ENCODE measurements around the gene HILPDA.
A peak's percentile ranks its signal among the peaks of the same experiment; 100 is the strongest.
"Not testable (repeated sequence)": the region's sequence is repeated elsewhere in the genome, so short reads cannot be mapped to it uniquely, and the experiment has no call there.

HILPDA gene

DNA sequence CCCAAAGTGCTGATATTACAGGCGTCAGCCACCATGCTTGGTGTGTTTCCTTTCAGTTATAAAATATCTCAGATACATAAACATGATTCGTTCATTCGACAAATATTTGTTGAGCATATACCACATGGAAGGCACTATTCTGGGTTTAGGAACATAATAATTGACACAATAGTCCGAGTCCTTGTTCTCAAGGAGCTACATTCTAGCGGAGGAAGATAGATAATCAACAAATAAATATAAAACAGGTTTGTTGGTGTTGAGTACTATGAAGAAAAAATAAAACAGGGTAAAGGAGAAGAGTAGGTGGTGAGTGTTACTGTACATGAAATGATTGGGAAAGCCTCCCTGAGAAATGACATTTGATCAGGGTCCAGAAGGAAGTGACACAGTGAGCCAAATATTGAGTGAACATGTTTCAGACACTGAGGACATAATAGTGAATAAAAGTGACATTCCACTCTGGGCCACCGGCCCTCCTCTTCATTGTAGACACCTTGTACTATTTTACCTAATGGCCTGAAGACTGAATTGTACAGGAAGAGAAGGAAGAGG lies 6.9 kb upstream of the HILPDA start:
- no peaks in the 10 kb centered on the region for H3K9me3 ChIP-seq (ENCODE audit: control insufficient read depth, low read length)
- no peaks in the 10 kb centered on the region for H3K27me3 ChIP-seq (replicated peaks; ENCODE audit: control insufficient read depth, insufficient read depth, low read length, poor library complexity, severe bottlenecking)
- H3K36me3 ChIP-seq (ENCODE audit: control insufficient read depth, insufficient read depth, low read length): no peaks in the 10 kb centered on the region
- DNase-seq: no peak
- no peak overlapping the region for H3K4me3 ChIP-seq (ENCODE audit: insufficient read depth, low read depth, low read length, poor library complexity, severe bottlenecking)
- no peak overlapping the region for H3K27ac ChIP-seq (ENCODE audit: insufficient read depth, low read length, poor library complexity, severe bottlenecking)
- no peaks in the 10 kb centered on the region for H3K4me1 ChIP-seq (ENCODE audit: control insufficient read depth, insufficient read depth, low read length, poor library complexity, severe bottlenecking)

DNA sequence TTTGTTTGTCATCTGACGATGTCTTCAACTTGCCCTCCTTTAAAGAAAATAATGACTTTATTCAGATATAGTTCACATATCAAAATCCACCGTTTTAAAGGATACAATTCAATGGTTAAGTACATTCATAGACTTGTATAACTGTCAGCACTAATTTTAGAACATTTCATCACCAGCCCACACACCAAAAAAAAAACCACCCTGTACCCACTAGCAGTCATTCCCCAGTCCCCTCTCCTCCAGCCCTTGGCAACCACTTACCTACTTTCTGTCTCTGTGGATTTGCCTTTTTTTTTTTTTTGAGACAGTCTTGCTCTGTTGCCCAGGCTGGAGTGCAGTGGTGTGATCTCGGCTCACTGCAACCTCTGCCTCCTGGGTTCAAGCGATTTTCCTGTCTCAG lies 5.3 kb upstream of the HILPDA start:
- no peaks in the 10 kb centered on the region for H3K36me3 ChIP-seq (ENCODE audit: control insufficient read depth, insufficient read depth, low read length)
- DNase-seq: no peak

DNA sequence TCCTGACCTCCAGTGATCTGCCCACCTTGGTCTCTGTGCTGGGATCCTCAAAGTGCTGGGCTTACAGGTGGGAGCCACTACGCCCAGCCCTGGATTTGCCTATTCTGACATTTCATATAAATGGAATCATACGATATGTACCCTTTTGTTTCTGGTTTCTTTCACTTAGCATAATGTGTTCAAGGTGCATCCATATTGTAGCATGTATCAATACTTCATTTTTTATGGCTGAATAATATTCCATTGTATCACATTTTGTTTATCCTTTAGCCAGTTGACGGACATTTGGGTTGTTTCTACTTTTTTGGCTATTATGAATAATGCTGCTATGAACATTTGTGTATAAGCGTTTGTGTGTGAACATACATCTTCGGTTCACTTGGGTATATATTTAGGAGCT lies 4.8 kb upstream of the HILPDA start:
- DNase-seq: no peak
- peaks cover 6% of the 10 kb centered on the region for H3K4me1 ChIP-seq (ENCODE audit: control insufficient read depth, insufficient read depth, low read length, poor library complexity, severe bottlenecking)
- no peaks in the 10 kb centered on the region for H3K36me3 ChIP-seq (ENCODE audit: control insufficient read depth, insufficient read depth, low read length)
- no peaks in the 10 kb centered on the region for H3K27me3 ChIP-seq (replicated peaks; ENCODE audit: control insufficient read depth, insufficient read depth, low read length, poor library complexity, severe bottlenecking)
- no peak overlapping the region for H3K4me3 ChIP-seq (ENCODE audit: insufficient read depth, low read depth, low read length, poor library complexity, severe bottlenecking)
- H3K9me3 ChIP-seq (ENCODE audit: control insufficient read depth, low read length): no peaks in the 10 kb centered on the region
- no peak overlapping the region for H3K27ac ChIP-seq (ENCODE audit: insufficient read depth, low read length, poor library complexity, severe bottlenecking)

More for the DNA sequence above, 5.3 kb upstream of the HILPDA start:
- Histone ChIP-seq H3K27me3 (replicated peaks; ENCODE audit: control insufficient read depth, insufficient read depth, low read length, poor library complexity, severe bottlenecking) (no peaks in the 10 kb centered on the region), H3K9me3 (ENCODE audit: control insufficient read depth, low read length) (no peaks in the 10 kb centered on the region), H3K27ac (ENCODE audit: insufficient read depth, low read length, poor library complexity, severe bottlenecking) (no peak overlapping the region), H3K4me3 (ENCODE audit: insufficient read depth, low read depth, low read length, poor library complexity, severe bottlenecking) (no peak overlapping the region), H3K4me1 (ENCODE audit: control insufficient read depth, insufficient read depth, low read length, poor library complexity, severe bottlenecking) (peaks cover 5% of the 10 kb centered on the region)

DNA sequence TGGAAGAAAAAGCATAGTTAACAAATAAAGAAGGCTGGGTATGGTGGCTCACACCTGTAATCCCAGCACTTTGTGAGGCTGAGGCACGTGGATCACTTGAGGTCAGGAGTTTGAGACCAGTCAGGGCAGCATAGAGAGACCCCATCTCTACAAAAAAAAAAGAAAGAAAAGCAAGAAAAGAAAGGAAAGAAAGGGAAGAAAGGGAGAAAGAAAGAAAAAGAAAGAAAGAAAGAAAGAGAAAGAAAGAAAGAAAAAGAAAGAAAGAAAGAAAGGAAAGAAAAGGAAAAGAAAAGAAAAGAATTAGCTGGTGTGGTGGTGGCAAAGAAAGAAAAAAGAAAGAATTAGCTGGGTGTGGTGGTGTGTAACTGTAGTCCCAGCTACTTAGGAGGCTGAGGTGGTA lies 3.1 kb upstream of the HILPDA start:
- no peak overlapping the region for H3K4me3 ChIP-seq (ENCODE audit: insufficient read depth, low read depth, low read length, poor library complexity, severe bottlenecking)
- DNase-seq: no peak
- no peaks in the 10 kb centered on the region for H3K27me3 ChIP-seq (replicated peaks; ENCODE audit: control insufficient read depth, insufficient read depth, low read length, poor library complexity, severe bottlenecking)
- no peaks in the 10 kb centered on the region for H3K9me3 ChIP-seq (ENCODE audit: control insufficient read depth, low read length)
- H3K36me3 ChIP-seq (ENCODE audit: control insufficient read depth, insufficient read depth, low read length): no peaks in the 10 kb centered on the region
- H3K4me1 ChIP-seq (ENCODE audit: control insufficient read depth, insufficient read depth, low read length, poor library complexity, severe bottlenecking): peaks cover 10% of the 10 kb centered on the region
- no peak overlapping the region for H3K27ac ChIP-seq (ENCODE audit: insufficient read depth, low read length, poor library complexity, severe bottlenecking)

DNA sequence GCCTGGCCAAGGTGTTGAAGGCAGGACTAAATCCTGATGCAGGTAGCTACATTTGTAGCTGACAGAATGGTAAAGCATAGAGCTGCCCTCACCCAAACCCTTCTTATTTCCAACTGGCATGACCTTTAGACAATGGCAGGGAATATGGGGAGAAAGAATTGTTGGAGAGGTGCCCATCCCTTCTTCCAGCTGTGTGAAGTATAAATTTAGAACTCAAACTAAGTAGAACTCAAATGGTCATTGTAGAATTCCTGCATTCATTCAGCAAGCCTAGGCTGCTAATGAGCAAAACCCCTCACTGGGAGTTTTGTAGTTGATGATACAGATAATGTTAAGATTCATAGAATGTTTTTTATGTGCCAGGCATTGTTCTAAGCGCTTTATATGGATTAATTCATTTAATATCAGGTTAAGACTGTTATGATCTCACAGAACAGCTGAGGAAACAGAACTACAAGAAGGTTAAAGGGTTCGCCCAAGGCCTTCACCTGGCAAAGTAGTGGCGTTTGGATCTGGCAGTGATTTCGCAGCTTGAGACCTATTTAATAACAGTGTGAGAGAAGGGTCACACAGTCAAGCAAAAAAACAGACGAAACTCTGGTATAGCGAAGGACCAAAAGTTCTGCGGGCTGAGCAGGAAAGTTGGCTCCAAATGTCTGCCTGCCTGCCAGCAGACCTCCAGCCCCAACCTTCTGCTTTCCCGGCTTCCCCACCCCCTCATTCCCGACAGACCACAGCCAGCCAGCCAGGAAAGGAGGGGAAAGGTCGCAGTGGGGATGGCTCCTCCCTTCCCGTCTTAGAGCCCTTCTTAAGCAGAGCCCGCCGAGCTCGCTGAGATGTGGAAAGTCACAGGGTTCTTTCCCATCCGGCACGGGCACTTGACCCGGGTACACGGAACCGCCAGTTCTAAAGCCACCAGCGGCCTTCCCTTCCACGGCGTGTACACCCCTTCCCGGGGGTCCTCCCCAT lies 1.6 kb upstream of the HILPDA start:
- H3K4me3 ChIP-seq (ENCODE audit: insufficient read depth, low read depth, low read length, poor library complexity, severe bottlenecking): no peak overlapping the region
- DNase-seq: no peak
- no peak overlapping the region for H3K27ac ChIP-seq (ENCODE audit: insufficient read depth, low read length, poor library complexity, severe bottlenecking)
- no peaks in the 10 kb centered on the region for H3K36me3 ChIP-seq (ENCODE audit: control insufficient read depth, insufficient read depth, low read length)
- H3K27me3 ChIP-seq (replicated peaks; ENCODE audit: control insufficient read depth, insufficient read depth, low read length, poor library complexity, severe bottlenecking): no peaks in the 10 kb centered on the region
- H3K4me1 ChIP-seq (ENCODE audit: control insufficient read depth, insufficient read depth, low read length, poor library complexity, severe bottlenecking): peaks cover 13% of the 10 kb centered on the region
- no peaks in the 10 kb centered on the region for H3K9me3 ChIP-seq (ENCODE audit: control insufficient read depth, low read length)

DNA sequence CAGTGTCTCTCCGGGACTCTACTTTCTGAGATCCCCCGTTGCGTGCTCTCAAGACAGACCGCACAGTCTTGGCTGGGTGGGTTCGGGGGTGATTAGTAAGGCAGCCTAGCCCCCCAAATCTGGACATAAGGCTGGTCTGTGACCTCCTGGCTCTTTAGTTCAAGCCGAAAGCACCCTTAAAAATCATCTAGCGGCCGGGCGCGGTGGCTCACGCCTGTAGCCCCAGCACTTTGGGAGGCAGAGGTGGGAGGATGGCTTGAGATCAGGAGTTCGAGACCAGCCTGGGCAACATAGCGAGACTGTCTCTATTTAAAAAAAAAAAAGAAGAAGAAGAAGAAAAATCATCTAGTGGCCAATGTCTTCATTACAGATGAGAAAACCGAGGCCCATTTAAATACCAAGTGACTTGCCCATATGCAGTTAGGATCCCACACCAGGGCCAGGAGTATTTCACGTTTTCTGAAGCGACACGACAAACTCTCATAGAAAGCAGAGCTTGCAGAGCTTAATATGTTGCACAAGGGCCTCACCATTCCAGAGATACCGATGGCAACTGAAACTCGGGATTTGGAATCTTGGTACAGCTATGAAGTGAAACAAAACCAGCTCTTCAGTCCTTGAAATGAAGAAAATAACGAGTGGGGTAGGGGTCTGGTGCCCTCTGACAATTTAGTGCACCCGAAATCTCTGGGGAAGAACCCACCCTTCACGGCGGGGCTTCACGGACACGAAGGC lies 703 bp upstream of the HILPDA start:
- no peaks in the 10 kb centered on the region for H3K27me3 ChIP-seq (replicated peaks; ENCODE audit: control insufficient read depth, insufficient read depth, low read length, poor library complexity, severe bottlenecking)
- no peaks in the 10 kb centered on the region for H3K9me3 ChIP-seq (ENCODE audit: control insufficient read depth, low read length)
- no peaks in the 10 kb centered on the region for H3K36me3 ChIP-seq (ENCODE audit: control insufficient read depth, insufficient read depth, low read length)
- H3K27ac ChIP-seq (ENCODE audit: insufficient read depth, low read length, poor library complexity, severe bottlenecking): peak overlapping the region; percentile 69
- H3K4me1 ChIP-seq (ENCODE audit: control insufficient read depth, insufficient read depth, low read length, poor library complexity, severe bottlenecking): peaks cover 18% of the 10 kb centered on the region
- H3K4me3 ChIP-seq (ENCODE audit: insufficient read depth, low read depth, low read length, poor library complexity, severe bottlenecking): peak overlapping the region; percentile 83
- DNase-seq: no peak

DNA sequence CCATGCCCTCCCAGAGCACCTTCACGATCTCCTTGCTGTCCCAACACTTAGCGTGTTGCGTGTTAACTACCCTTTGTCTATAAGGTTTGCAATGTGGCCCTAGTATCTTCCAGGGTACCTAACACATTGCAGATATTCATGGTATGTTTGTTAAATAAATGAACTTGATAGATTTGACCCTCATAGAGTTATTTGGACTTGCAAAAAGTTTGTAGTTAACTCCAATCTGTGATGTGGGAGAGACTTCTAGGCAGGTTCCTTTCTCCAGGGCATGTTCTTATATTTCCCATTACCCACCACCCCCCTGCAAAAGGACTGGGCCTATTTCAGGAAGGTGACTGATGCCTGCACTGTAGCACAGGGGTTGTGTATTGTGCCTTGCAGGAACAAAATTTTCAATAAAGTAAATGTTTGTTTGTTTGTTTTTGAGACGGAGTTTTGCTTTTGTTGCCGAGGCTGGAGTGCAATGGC lies 612 bp downstream of the HILPDA start:
- H3K36me3 ChIP-seq (ENCODE audit: control insufficient read depth, insufficient read depth, low read length): no peaks in the 10 kb centered on the region
- no peaks in the 10 kb centered on the region for H3K27me3 ChIP-seq (replicated peaks; ENCODE audit: control insufficient read depth, insufficient read depth, low read length, poor library complexity, severe bottlenecking)
- no peaks in the 10 kb centered on the region for H3K9me3 ChIP-seq (ENCODE audit: control insufficient read depth, low read length)
- no peak for DNase-seq
- peaks cover 18% of the 10 kb centered on the region for H3K4me1 ChIP-seq (ENCODE audit: control insufficient read depth, insufficient read depth, low read length, poor library complexity, severe bottlenecking)
- H3K27ac ChIP-seq (ENCODE audit: insufficient read depth, low read length, poor library complexity, severe bottlenecking): peak overlapping the region; percentile 78
- peak overlapping the region; percentile 83 for H3K4me3 ChIP-seq (ENCODE audit: insufficient read depth, low read depth, low read length, poor library complexity, severe bottlenecking)

DNA sequence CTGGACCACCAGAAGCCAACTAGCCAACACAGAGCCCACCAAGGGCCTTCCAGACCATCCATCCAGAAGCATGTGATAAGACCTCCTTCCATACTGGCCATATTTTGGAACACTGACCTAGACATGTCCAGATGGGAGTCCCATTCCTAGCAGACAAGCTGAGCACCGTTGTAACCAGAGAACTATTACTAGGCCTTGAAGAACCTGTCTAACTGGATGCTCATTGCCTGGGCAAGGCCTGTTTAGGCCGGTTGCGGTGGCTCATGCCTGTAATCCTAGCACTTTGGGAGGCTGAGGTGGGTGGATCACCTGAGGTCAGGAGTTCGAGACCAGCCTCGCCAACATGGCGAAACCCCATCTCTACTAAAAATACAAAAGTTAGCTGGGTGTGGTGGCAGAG lies 1.7 kb downstream of the HILPDA start:
- H3K27me3 ChIP-seq (replicated peaks; ENCODE audit: control insufficient read depth, insufficient read depth, low read length, poor library complexity, severe bottlenecking); H3K4me3 ChIP-seq (ENCODE audit: insufficient read depth, low read depth, low read length, poor library complexity, severe bottlenecking); H3K36me3 ChIP-seq (ENCODE audit: control insufficient read depth, insufficient read depth, low read length); DNase-seq; H3K9me3 ChIP-seq (ENCODE audit: control insufficient read depth, low read length); H3K27ac ChIP-seq (ENCODE audit: insufficient read depth, low read length, poor library complexity, severe bottlenecking): not testable (repeated sequence)
- H3K4me1 ChIP-seq (ENCODE audit: control insufficient read depth, insufficient read depth, low read length, poor library complexity, severe bottlenecking): peaks cover 18% of the 10 kb centered on the region

DNA sequence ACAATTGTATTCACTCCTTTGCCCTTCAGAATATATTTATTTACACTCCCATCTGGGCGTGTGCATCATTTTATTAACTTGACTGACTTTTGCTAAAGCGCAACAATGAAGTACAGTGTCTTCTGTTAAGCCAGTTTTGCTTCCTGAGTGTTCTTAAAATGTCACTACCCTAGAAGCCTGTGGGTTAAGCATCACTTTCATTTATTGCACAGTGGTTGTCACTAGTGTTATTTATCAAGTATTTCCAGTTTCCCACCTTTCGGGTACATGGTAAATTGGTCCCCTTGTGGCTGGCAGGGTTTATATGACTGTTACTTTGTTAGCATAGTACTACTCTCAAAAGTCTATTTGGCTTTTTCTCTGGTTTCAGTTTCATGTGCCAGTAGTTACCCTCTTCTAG lies 3.3 kb downstream of the HILPDA start:
- H3K27me3 ChIP-seq (replicated peaks; ENCODE audit: control insufficient read depth, insufficient read depth, low read length, poor library complexity, severe bottlenecking): no peaks in the 10 kb centered on the region
- no peak overlapping the region for H3K27ac ChIP-seq (ENCODE audit: insufficient read depth, low read length, poor library complexity, severe bottlenecking)
- H3K4me3 ChIP-seq (ENCODE audit: insufficient read depth, low read depth, low read length, poor library complexity, severe bottlenecking): no peak overlapping the region
- H3K9me3 ChIP-seq (ENCODE audit: control insufficient read depth, low read length): no peaks in the 10 kb centered on the region
- peaks cover 18% of the 10 kb centered on the region for H3K4me1 ChIP-seq (ENCODE audit: control insufficient read depth, insufficient read depth, low read length, poor library complexity, severe bottlenecking)
- no peaks in the 10 kb centered on the region for H3K36me3 ChIP-seq (ENCODE audit: control insufficient read depth, insufficient read depth, low read length)
- DNase-seq: no peak
